GM19463 (cell line): ENCODE measurements around the gene MTTP.

Source experiments
- ATAC-seq: cut with Tn5 transposase; IDR thresholded peaks from one replicate; pipeline ENCODE4 v1.9.1; 2021; ENCODE audit warnings: mild to moderate bottlenecking, moderate library complexity; ENCODE audit not compliant: unreplicated experiment

The MTTP gene

DNA sequence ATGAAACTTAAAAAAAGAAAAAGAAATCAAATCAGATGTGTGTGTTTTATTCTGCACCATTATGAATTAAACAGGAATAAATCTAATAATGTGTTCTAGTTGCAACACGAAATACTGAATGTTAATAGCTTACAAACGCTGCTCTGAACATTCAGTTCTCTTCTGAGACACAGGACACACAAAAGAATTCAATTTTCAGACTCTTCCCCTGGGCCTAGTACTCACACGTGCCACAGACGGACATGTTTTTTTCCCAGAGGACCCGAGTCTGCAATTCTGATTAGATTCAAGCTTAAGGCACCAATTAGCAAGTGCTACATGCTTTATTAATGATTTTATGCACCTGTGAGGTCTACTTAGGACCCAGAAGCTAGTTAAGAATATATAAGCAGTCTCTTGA, 62.5 kb downstream of the MTTP start:
- ATAC-seq, result no peak

DNA sequence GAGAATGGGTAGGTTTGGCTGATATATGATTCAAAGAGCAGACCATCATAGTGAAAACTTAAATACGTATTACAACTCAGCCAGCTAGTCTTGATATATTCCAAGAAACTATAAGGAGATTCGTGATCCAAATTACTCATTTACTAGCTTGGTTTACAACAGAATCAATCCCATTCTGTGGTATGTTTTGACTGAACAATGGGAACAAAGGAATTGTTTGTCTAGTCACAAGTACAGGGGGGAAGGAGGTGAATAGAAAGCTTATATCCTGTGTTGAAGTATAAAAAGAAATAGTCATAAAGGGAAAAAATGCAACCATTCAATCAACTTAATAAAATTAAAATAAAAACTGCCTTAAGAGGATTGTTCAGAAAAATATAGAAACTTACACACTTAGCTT, 66.1 kb downstream of the MTTP start:
- no peak for ATAC-seq

DNA sequence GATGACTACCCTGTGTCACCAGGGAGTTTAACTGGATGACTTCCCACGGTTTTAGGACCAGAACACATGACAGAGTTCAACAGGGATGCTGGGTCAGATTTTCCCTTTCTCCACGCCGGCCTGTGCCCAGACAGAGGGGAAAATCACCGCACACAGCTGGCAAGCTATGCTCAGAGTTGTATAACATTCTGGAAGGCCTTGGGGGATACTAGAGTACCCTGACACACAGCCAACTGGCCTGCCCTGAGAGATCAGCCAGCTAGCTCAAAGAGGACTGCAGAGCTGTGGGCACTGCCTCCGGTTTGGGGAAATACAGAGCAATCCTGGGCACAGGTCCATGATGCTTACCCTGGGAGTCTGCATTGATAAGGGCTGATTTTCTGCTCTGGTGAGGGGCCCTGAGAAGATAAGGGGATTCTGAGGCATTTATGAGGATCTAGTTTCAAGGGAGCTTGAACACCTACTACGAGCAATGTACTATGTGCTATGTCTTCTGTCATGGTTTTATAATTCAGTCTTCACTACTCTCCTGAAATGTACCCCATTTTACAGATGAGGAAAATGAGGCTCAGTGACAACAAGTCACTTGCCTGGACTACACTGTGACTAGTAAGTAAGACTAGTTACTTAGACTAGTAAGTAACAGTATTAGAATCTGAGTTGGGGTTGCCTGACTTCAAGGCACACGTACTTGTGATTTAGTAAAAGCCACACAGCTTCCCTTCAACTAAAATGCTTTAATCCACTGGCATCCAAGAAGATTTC, 68.3 kb downstream of the MTTP start:
- no peak for ATAC-seq

DNA sequence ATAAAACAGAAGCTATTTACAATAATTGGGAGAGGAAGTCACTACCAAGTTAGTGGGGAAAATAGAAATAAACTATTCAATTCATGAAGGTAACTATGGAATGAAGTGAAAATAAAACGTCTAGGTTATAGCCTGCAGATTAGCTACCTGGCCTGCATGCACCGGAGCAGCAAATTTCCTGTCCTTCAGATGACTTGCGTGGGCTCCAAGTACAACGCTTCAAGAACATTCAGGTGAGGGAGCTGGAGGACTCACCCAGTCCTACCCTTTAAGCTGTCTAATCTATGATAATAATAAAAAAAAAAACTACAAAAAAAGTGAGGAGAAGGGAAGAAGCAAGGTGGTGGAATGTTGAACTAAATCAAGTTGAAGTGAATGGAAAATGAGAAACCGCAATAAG, 69.8 kb downstream of the MTTP start:
- no peak for ATAC-seq

DNA sequence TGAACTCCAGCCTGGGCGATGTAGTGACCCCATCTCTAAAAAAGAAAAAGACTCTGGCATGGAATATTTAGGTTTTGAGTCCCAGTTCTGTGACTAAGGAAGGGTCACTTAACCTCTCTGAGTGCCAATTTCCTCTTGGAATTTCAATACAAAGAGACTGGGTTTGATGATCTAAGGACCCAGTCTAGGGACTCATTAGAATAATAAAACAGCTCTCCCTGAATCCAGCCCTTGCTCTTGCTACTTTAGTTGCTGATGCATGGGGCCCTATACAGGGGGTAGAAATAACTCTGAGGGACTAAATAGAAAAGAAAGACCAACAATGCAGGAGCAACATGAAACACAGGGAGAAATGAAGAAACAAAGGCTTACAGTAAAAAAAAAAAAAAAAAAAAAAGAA, 70.4 kb downstream of the MTTP start:
- ATAC-seq, result no peak

DNA sequence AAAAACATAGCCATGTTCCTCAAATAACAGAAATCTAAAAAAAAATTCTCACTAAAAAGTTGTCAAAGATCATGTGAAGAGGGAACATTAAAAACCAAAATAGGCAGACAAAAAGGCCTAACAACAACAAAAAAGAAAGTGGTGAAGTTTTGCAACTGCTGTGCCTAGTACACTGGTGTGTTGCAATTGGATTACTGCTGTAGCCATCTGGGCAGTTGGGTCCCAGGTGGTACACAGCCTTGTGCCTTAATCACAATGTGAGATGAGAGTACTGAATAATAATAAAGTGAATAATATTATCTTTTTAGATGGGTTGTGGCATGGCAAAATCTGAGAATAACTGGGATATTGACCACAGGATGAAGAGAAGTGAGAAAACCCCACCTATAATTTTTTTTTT, 71.0 kb downstream of the MTTP start:
- no peak for ATAC-seq

DNA sequence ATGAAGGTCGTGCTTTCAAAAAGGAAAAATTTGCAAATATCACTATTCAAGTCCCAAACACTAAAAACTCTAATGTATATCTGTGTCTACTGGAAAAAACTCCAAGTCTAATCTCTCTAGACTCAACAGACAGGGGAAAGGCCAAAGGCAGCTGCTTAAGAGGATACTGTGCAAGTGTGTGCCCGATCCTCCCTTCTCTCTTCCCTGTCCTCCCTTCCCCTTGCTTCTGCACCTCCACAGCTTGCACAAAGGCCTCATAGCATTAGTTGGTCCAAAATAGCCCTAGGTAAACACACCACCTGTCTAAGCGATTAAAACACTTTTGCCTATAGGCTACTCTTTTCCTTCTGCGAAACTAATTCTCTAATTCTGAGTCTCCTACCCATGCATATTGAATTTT, 72.4 kb downstream of the MTTP start:
- ATAC-seq, result no peak

DNA sequence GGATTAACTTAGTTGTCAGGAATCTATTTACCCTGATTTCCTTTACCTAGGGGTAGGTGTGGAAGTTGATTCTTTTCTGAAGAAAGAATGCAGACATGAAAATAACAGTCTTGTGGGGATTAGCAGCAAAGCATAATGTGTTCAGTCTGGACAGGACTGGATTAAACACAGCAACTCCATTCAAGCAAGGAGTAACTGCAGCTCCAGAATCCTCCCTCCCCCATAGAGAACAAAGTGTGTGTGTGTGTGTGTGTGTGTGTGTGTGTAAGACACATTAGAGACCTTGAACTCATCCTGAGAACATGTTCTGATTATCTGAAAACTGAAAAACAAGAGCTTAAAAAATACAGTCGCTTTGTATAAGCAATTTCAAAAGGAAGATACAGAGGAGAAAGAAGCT, 73.7 kb downstream of the MTTP start:
- ATAC-seq, result no peak

DNA sequence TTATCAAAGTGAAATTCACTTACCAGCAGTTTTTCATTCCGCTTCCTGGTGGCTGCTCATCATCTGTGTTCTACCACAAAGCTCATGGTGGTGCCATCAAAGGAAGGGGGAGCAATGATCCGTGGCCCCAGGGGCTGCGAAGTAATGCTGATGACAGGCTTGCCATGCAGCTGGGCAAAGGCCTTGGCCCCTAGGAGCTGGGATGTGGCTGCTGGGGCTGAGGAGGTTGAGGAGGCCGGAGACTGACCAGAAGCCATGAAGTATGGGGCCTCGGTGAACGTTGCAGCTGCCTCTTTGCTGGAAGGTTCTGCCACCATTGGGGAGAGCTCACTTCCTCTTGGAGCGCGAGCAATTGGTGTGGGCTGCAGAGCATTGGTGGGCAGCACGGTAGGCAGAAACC, 74.6 kb downstream of the MTTP start:
- no peak for ATAC-seq

DNA sequence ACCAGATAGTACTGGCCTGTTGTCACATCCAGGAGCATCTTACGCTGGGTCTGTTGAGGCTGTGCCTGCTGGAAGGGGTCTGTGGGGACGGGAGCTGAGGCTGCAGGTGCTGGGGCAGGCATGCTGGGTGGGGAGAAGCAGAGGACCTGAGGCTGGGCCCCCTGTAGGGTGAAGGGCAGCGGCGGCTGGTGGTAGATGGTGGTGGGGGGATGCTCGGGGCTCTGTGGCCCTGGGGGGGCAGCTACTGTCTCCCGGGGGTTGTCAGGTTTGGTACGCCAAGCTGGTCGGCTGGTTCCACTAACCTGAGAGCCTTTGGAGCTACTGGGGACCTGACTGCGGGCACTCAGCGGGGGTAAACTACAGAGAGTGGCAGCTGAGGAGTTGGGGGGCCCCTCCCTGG, 75.2 kb downstream of the MTTP start:
- ATAC-seq, result no peak

DNA sequence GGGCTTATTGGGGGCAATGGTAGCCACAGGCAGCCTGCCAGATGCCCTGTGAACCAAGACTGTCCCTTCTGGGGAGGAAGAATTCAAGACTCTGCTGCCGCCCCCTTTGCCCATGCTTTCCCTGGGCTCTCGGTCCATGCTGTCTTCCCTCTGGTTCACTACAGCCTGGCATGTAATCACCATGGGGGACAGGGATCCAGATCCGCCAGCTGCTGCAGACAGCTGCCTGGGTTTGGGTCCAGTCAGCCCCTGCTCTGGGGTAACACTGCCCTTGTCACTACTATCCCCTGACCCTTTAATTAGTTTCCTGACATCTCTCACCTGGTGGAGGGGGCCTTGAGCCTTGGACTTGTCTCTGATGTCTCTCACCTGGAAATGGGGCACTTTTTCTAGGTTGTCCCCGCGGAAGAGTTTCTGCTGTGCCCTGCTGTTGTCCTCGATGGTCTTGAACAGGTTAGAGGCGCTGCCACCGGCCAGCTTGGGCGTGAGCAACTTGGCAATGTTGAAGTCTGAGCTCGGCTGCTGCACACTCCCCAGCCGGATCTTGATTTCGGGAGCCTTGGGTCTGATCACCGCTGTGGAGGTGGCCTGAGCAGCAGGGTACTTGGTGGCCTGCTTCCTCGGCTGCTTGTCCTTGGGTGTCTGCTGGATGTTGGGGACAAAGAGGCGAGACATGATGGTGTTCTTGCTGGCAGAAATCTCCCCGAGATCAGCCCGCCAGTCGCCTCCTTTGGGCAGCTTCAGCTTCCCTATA, 76.6 kb downstream of the MTTP start:
- no peak for ATAC-seq

DNA sequence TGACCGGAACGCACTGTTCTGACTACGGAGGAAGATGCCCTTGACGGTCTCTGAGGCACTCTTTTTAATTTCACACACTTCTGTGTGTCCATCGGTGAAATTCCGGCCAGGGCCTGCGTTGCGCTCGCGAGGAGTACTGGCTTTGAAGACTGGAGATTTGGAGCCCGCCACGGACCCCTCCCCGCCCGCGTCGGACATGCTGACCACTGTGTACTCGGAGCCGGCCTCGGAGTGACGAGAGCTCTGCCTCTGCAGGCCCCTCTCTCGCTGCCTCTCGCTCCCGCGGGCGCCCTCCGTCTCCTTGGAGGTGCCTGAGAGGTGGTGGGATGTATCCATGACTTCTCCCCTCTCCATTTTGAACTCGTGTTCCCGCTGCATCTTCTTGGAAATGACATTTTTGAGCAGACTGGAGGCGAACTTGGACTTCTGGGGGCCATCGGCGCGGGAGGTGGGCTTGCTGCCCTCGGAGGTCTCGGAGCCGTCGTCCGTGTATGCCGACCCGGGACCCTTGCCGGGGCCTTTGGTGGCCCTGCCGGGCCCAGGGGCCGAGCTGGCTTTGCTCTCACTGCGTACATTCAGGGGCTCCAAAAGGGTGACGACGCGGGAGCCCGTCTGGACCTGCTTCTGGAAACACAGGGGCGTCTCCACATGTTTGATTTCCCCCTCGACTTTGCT, 77.3 kb downstream of the MTTP start:
- no peak for ATAC-seq

DNA sequence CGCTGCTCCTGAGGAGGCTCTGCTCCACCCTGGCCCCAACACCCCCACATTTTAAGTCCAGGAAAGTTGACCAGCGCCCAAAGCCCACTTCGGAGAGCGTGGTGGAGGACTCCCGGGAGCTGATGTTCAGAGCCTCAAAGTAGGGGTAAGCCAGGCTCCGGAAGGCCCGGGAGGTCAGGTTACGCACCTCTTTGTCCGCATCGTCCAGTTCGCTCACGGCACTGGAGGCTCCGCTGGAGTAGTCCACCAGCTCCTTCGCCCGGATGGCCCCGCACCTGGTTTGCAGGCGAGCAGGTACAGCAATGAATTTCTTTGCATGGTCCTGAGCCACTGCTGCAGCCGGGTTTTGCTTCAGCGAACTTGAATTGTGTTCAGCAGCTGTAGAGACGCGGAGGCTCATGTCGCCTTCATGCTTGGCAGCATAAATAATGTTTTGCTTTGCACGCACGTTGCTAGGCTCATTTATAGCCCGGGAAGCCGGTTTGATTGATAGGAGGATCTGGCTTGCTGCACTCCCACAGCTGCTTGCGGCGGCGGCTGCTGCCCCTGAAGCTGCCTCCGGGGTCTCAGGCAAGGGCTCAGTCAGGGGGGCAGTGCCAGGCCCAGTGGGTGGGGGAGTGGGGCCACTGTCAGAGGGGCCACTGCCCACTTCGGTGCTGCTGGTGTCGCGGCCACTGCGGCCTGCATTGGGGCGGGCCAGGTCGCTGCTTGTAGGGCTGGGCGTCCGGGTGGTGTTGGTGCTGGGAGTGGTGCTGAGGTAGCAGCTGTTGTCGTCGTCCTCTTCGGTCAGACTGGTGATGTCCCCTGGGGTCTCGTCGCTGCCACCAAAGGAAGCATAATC, 78.2 kb downstream of the MTTP start:
- no peak for ATAC-seq

DNA sequence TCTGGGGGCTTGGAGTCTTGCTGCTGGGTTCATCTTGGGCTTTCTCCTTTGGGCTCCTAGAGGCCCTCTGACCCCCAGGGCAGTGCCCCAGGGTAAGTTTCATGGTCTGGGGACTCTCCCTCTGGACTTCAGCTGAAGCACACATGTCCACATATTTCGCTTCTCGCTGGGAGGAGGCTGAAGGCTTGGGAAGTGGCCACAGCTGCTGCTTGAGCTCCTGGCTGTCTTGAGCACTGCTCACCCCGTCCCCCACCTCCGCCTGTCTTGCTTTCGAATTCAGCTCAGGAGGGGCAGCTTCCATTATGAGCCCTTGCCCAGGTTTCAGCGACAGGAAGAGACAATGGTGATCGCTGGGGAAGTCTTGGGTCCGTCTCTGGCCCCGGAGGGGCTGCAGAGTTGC, 79.3 kb downstream of the MTTP start:
- no peak for ATAC-seq

DNA sequence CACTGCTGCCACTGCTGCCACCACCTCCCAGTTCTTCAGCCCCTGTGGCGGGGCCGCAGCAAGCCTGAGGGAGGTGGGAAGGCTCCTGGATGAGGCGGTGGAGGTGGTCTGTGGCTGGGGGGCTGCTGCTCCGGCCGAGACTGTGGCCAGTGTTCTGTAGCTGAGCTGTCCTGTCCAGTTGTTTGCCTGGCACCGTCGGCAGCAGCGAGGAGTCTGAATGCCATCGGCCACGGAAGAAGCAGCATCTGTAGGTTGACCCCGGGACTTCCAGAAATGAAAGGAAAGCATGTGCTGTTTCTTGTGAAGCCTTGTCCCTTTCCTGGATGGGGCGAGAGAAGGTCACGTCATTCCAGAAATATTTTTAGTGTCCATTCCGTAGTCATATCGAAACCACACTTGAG, 79.7 kb downstream of the MTTP start:
- ATAC-seq, result no peak

DNA sequence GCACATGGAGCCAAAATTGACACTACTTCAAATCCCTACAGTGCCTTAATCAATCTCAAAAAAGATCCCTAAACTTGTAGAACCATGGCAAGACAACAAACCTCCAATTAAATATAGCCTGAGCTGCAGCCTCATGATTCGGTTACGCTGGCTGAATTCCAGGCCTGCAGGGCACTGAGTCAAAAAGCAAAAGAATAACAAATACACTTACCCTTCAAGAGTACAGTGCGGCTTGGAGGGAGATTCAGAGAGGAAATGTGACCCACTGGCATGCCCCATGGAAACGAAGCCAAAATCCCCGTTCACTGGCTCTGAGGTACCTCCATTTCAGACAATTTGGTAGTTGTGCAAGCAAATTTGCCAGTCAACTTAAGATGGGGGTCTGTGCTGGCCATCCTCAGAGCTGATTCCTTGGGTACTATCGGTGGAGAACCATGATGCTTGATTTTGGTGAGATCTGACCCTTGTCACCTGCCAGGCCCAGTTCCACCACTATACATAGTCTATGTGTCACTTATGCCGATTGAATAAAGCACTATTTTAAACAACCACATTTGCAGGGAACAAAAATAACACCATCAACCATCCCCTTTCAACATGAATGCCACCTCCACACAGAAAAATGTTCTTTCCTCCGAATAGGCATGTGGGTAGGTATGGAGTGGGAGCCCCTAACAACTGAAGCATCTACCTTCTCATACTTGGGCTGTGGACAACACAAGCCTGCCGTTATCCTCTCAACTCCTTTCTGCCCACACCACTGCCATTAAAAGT, 80.9 kb downstream of the MTTP start:
- ATAC-seq, result no peak

DNA sequence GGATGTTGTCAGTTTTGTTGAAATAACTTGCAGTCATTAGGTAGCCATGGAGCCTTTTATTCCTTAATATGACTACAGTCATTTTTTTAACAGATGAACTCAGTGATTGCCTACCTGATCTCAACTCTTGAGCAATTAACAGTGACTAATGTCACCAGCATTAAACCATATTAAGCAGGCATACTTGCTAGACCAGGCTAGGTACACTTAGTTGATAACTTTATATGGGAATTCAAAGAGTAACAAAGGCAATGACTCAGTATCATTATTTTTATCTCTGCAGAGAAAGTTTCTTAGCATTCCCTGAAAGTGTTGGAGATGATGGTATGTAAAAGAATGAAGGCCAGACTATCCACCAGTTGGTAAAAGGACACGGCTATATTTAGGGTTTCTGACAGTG, 83.2 kb downstream of the MTTP start, which contains the start of gene C4orf54:
C4orf54 (minus strand) TSS at position 31 of the 400 bp plus-strand sequence. CDS start 3,180 bp downstream, outside the sequence.
- no peak for ATAC-seq

DNA sequence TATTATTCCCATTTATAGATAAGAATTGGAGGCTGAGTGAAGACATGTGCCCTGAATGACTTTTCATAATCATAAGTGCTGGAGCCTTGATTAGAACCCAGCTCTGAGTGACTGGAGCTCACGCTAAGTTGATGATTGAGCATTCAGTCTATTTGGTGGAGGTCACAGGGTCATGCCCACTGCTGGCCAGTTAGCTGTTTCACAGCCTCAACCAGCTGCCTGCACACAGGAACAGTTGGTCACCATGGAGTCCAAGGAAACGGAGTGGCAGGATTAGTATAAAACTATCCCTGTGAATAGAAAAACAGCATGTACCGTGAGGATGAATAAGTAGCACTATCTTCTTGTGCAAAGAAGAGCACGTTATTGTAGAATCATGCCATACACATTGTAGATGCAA, 84.0 kb downstream of the MTTP start:
- no peak for ATAC-seq

DNA sequence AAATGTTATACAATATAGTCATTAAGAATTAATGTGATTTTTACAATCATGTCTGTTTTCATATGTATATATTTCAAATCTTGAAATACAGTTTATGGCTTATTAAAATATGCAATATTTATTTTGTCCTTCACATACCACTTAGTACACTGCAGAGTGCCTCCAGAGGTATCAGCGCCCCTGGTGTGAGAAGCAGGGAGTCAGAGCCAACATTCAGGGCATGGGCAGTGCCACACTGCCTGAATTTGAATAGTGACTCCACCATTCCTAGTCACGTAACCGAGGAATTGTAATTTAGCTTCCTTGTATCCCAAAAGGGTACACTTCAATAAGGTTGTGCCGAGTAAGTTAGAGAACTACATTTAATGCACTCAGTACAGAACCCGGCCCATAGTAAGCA, 87.3 kb downstream of the MTTP start:
- ATAC-seq, result no peak

DNA sequence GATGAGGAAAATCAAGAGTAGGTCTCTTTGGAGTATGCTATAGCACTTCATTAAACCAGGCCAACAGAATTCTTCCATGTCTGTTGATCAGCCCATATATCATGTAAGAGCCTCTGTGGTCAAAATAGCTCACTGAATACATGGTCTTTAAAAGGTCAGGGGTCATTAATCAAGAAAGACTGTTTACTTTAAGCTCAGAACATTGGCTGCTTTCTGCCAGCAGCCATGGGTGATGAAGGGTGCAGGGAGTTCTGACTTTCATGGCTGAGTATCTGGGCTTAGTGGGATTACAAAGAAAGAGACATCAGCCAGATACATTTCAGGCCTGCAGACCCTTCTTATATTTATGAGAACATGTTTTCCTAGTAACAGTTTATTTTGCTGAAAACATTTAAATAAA, 90.1 kb downstream of the MTTP start:
- ATAC-seq, result no peak
